Stimulated activated CD8-positive, alpha-beta memory T cell treated with anti-CD3 and anti-CD28 coated beads, Interleukin-2, amount 100 ng/mL, for 1 hour (primary cell): ENCODE results near the gene ALPP.
"Not testable (repeated sequence)": the region's sequence is repeated elsewhere in the genome, so short reads cannot be mapped to it uniquely, and the experiment has no call there.

Experiments
- DNase-seq, 2 donors: peaks; one replicate each; pipeline ENCODE4 v3.0.0-alpha.2; 2020; ENCODE audit warnings: low read depth in 2 of 2

Gene ALPP

DNA sequence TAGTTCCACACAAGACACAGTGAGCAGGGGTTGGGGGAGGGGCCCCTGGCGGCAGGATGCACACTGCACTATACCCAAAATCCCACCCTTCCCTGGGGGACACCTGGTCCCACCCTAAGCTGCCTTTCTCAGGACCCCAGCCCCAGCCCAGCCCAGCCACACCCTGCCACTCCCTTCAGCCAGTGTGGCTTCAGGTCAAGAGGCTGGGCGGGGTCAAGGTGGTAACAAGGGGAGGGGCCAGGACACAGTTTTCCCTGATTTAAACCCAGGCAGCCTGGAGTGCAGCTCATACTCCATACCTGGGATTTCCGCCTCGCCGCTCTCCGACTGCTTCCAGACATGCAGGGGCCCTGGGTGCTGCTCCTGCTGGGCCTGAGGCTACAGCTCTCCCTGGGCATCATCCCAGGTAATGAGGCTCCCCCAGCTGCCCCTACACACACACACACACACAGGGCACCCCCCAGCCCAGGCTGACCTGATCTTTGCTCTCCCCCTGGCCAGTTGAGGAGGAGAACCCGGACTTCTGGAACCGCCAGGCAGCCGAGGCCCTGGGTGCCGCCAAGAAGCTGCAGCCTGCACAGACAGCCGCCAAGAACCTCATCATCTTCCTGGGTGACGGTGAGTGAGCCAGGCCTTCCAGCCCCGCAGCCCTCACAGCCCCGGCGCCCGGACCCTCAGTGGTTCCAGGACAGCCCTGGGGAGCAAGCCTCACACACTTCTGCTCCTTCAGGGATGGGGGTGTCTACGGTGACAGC is 28.2 kb downstream of the ALPP start, which contains the start of gene ALPG:
ALPG (plus strand) TSS at position 289 of the 755 bp plus-strand sequence; CDS start at position 340, 51 bp downstream.
- DNase-seq = no peak

DNA sequence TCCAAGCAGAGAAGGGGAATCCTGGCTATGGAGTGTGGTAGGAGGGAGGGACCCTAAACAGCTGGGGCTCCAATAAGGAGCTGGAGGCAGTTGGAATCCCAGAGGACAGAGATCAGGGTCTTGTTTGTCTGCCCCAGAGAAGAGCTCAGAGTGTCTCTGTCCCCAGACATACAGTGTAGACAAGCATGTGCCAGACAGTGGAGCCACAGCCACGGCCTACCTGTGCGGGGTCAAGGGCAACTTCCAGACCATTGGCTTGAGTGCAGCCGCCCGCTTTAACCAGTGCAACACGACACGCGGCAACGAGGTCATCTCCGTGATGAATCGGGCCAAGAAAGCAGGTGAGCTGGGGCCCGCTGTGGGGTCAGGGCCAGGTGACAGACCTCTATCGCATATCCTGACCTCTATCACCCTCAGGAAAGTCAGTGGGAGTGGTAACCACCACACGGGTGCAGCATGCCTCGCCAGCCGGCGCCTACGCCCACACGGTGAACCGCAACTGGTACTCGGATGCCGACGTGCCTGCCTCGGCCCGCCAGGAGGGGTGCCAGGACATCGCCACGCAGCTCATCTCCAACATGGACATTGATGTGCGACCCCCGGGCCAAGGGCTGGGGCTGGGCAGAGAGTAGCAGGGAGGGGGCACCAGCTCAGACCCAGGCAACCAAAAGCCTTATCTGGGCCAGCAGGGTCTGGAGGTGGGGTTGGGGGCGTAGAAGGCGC is 29.0 kb downstream of the ALPP start:
- DNase-seq = not testable (repeated sequence)

DNA sequence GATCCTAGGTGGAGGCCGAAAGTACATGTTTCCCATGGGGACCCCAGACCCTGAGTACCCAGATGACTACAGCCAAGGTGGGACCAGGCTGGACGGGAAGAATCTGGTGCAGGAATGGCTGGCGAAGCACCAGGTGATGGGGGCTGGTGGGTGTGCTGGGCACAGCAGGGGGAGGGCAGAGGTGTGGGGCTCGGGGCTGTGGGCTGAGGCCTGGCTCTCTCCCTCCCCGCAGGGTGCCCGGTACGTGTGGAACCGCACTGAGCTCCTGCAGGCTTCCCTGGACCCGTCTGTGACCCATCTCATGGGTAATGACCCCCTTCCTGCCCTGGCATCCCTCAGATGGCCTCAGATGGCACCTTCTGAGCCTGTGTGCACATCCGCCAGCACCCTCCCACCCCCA is 29.7 kb downstream of the ALPP start:
- DNase-seq = not testable (repeated sequence)

DNA sequence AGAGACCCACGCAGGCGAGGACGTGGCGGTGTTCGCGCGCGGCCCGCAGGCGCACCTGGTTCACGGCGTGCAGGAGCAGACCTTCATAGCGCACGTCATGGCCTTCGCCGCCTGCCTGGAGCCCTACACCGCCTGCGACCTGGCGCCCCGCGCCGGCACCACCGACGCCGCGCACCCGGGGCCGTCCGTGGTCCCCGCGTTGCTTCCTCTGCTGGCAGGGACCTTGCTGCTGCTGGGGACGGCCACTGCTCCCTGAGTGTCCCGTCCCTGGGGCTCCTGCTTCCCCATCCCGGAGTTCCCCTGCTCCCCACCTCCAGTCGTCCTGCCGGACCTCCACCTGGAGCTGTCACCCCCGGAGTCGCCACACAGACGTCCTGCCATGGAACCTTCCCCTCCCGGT is 31.1 kb downstream of the ALPP start:
- not testable (repeated sequence) for DNase-seq

- no peak for DNase-seq
These were observed 31.8 kb downstream of the ALPP start for GRCh38 chr2:232410238-232410900.

DNA sequence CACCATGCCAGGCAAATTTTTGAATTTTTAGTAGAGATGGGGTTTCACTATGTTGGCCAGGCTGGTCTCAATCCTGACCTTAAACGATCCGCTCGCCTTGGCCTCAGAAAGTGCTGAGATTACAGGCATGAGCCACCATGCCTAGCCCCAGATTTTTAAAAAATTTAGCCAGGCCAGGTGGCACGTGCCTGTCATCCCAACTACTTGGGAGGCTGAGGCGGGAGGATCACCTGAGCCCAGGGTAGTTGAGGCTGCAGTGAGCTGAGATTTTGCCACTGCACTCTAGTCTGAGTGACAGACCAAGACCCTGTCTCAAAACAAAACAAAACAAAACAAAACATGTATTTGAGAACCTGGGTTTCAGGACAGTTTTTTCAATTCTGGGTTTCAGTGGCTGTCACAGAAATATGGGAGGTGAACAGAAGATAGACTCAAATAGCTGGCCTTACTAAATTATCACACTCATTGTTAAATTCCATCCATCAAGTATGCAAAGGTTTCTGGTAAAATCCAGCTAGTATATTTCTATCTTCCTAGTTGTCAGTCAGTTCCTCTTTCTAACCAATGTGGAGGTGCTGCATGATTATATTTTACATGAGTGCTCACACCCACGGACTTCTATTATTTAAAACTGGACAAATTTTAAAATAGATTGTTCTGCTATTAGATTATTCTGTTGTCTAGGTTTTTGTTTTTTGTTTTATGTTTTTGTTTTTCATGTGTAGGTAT is 33.5 kb downstream of the ALPP start:
- DNase-seq = no peak

GRCh38 chr2:232412986-232413385 is 34.4 kb downstream of the ALPP start:
- DNase-seq = no peak

GRCh38 chr2:232415138-232415690 is 36.7 kb downstream of the ALPP start:
- no peak for DNase-seq

DNA sequence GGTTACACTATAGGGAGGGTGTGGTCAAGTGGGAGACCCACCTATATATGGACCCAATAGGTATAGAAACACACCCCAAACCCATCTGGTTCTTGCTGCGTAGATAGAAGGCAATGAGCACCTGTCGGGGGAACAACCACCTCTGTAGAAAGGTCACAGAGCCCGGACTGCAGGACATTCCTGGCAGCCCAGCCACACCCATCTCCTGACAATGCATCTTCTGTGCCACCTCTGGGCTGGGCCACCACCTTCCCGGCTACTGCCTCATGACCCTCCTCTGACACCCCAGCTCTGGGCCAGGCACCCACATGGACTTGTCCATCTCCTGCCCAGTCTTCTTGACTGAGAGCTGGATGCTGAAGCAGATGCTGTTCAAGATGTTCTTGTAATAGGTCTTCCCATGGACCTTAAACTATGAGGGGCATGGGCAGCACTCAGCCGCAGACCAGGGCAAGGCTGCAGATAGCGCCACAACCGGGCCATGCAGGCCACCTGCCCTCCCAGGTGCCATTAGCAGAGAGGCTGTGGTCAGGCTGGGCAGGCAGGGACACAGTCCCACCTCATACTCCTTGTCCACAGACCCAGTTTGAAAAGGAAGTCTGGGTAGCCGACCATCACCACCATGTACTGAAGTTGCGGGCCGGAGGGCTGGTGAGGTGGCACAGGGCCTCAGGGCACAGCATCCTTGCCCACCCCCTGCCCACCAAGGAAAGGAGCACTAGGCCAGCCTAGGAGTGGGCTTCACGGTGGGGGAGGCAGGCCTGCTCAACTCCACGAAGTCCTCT is 37.4 kb downstream of the ALPP start:
- no peak for DNase-seq

DNA sequence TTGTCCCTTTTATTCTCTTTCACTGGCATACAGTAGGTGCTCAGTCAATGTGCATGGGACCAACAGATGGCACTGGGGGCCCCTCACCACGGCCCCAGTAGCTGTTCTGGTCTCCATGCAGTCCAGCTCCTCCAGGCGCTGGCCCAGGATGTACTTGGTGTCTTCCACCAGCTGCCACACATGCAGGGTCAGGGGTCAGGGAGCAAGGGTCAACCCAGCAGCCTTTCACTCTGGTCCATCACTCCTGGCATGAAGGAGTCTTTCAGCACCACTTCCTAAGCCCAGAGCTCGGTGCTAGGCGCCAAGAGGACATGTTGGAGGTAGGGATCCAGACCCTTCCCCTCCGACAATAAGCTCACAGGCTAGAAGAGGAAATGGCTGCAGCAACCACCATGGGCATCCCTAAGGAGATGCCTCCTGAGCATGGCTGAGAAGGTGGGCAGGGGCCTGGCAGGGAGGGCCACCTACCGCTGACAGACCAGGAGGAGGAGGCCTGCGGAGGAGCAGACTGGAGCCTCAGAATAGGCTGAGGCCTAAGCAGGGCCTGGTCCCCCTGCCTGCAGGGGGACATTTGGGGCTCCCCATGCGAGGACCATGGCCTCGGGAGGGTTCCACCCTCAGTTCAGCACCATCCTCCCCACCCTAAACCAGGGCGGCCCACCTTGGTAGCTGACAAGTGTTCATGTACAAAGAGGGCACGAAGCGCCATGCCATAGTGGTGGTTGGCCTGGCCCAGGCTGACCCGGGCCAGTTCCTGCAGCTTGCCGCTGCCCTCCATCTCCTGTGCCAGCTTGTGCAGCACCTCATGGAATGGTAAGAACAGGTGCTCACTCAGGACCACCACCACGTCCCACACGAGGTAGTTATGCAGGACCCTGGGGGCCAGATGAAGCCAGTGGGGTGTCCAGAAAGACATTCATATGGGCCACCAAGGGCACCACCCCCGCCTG is 38.2 kb downstream of the ALPP start:
- DNase-seq = no peak

GRCh38 chr2:232417489-232417888 is 38.9 kb downstream of the ALPP start:
- no peak for DNase-seq

DNA sequence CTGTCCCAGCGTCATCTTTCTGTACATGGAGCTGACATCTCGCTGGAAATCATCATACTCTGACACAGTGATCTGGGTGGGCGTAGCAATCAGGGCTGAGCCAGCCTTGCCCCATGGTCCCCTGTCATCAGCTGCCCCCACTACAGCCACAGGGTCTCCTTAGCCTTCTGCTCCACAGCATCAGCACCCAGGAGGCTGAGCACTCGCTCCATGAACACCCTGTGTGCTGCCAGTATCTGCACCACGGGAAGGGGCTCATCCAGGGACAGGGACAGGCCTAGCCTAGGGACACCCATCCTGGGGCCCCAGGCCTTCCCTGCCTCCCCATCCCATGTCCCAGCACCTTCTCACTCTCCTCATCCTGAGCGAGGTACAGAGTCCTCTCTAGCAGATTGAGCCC is 39.5 kb downstream of the ALPP start:
- no peak for DNase-seq

DNA sequence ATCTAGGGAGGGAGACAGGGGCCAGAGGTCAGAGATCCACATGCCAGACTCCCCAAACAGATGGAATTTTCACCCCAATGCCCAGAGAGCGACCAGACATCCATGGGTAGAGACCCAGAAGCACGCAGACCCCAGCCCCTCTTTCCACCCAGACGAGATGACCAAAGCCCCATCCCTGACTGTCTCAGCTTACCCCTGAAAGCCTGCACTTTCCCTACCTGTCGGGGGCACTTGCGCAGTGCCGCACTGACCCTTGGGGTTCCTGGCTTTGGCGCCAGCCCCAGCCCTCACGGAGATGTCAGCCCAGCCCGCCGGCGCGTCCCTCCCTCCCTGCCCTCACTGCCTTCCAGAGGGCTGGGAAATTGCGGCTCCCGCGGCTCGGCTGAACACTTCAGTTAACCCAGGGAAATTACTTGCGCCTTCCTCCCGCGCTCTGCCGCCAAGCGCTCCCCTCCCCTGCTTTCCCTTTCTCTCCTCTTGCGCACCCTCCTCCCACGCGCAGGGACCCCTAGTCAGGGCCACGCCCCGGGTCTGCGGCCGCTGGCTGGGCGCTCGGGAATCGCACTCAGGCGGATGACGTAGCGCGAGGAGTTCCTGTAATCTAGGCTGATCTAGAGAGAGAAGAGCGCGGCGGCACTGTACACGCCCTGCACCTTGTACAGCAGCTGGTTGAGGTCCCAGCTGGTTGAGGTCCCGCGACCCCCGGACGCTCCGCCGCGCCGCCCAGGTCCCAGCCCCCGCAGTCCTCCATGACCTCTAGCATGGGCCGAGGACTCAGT is 40.1 kb downstream of the ALPP start:
- no peak for DNase-seq

DNA sequence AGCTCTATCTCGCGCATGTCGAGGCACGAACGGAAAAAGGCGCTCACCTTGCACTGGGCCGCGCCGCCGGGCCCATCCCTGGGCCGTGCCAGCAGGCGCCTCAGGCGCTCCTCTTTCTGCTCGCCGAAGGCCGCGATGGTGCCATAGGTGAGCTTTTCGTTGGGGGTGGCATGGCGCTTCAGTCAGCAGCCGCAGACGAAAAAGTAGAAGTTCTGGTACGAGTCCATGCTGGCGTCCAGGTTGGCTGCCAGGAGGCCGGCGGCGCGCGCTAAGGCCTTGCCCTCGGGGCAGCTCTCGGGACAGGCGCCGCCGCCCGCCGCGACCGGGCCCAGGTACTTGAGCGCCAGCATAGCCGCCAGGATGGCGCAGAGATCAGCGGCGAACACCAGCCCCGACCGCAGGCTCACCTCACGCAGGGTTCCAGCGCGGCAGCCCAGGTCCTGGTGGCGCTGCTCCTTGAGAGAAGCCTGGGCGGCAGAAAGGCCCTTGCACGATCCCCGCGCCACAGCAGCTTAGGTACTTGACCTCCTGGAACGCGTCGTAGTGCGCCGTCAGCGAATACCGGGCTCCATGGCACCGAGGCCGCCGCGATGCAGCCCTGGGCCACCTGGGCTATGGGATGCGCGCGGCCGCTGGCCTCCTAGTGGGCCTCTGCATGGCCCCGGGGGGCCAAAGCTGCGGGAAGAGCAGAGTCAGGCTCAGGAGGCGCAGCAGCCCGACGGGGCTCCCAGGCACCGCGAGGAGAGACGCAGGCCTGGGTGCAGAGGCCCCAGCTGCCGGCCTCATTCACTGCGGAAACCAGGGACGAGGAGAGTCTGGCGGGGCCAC is 40.9 kb downstream of the ALPP start:
- no peak for DNase-seq

GRCh38 chr2:232420073-232420454 is 41.5 kb downstream of the ALPP start:
- no peak for DNase-seq

DNA sequence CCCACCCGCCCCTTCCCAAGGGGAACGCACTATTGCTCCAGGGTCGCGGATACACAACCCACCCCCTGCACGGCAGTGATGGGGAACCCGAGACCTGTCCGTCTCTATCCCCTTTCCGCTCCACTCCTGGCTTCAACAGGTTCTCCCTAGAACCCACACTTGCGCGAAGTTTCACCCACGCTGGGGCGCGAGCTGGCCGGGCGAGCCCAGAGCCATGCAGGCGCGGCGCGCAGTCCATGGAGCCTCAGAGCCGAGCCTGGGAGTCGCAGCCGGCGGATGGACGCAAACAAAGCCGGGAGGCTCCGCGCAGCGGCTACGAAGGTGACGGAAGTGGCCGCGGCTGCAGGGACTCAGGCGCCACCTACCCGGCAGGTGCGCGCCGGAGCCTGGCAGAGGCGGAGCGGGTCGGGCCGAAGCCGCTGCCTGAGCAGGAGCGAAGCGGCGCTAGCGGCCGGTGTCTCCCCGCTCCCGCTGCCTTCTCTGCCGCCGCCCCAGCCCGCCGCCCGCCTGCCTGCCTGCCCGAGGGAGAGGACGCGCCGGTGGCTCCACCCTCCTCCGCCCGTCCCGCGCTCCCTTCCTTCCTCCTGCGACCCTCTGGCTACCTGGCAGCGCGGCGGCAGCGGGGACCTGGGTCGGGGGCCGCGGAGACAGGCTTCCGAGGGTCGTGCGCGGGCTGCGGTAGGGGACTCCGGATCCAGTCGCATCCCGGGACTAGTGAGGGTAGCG is 42.1 kb downstream of the ALPP start:
- no peak for DNase-seq

- no peak for DNase-seq
These were observed 42.7 kb downstream of the ALPP start for GRCh38 chr2:232421189-232421785.
